GM19397 (cell line): Measurements from ENCODE around the gene CTIF.

ENCODE experiments used
- ATAC-seq: cut with Tn5 transposase; IDR thresholded peaks from one replicate; pipeline ENCODE4 v1.9.1; 2021; ENCODE audit warnings: mild to moderate bottlenecking, moderate library complexity; ENCODE audit not compliant: unreplicated experiment

Gene CTIF

GRCh38 chr18:48839819-48840490, 301.1 kb downstream of the CTIF start:
- ATAC-seq, result no peak

GRCh38 chr18:48840491-48840877, 301.7 kb downstream of the CTIF start:
- ATAC-seq, result no peak

DNA sequence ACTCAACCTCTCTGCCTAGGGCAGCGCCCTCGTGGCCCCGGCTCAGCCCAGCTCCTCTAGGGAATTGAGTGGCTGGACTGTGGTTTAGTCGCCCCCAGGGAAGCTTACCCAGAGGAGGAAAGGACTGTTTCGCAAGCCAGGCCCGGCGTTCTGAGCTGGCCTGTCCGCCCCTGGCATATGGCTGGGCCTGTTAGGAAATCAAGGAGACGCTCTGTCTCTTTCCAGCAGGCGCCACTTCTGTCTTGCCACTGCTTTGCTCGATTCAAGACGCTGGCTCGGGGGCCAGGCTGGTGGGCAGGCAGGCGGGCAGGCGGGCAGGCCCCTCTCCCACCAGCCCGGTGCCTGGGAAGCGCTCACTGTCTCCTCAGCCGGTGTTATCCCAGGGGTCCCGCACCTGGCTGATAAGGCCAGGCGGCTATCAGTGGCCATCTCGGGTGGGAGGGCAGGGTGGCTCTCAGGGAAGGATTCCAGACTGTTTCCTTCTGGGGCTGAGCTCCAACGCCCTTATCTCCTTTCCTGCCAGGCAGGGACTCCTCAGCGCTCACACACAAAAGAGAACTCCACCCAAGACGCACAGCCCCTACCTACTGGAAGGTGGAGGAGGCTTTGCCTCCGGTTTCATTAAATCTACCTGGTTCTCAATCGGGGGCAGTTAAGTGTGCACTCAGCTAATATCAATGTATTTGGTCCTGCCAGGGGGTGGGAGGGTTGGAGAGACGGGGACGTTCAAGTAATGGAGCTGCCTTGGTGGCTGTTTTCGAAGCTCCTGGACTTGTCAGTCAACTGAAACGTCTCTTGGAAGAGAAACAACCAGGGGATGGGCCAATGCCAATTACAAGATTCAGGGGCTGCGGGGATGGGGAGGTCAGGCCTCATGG, 302.8 kb downstream of the CTIF start:
- no peak for ATAC-seq

DNA sequence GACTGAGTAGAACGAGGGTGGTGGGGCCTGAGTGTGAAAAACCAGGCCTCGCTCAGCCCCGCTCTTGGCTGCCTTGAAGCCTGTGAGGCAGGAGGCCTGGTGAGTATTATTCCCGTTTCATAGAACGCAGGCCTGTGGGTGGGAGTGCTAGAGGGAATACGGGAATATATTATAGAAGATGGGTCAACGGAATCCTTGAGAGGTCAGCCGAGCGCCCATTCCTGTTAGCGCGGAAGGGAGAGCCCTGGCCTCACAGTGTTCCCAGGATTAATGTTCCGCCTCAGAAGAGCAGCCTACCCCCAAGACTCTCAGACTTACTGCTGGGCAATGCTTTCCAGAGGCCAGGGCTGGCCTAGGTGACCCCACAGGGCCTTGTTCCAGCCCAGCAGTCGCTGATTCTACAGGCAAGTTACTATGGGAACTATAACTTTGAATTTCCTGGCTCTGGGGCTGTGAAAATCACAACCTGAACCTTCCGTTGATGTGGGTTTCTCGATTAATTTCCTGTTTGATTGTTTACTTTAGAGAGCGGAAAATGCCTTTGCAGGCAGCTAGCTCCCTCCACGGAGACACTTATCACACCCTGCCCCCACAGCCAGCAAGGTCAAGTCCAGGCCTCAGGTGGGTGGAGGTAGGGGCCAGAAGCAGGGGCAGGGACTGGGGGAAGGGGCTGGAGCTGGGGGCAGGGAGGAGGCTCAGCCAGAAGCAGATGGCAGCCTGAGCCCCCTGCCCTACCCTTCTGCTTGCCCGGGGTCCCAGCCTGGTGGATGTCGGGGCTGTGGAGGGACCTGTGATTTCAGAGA, 303.6 kb downstream of the CTIF start:
- no peak for ATAC-seq

GRCh38 chr18:48843162-48843561, 304.3 kb downstream of the CTIF start:
- ATAC-seq, result no peak

GRCh38 chr18:48843596-48843995, 304.8 kb downstream of the CTIF start:
- ATAC-seq, result no peak

- no peak for ATAC-seq
Measured at GRCh38 chr18:48844271-48844670, 305.4 kb downstream of the CTIF start.

DNA sequence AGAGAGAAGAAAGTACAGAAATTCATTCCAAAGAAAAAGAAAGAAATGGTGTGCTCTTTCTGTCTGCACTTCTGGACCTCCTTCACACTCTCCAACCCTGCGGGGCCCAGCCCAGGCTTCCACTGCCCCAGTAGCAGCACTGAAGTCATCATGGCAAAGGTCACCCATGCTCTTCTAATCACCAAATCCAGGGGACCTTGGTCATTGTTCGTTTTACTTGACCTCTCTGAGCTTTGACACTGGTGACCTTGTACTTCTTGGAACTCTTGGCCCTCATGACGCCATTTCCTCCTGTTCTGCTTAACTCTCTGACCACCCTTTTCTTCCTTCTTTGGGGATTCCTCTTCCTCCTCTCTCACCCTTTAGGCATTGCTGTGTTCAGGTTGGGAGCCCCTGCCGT, 306.3 kb downstream of the CTIF start:
- ATAC-seq, result no peak

DNA sequence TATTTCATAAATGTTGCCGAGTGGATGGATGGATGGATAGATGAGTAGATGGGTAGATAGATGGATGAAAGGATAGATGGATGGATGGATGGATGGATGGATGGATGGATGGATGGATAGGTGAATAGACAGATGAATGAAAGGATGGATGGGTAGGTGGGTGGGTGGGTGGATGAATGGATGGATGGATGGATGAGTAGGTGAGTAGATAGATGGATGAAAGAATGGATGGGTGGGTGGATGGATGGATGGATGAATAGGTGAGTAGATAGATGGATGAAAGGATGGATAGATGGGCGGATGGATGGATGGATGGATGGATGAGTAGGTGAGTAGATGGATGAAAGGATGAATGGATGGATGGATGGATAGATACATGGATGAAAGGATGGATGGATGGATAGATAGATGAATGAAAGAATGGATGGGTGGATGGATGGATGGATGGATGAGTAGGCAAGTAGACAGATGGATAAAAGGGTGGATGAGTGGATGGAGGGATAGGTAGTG, 307.6 kb downstream of the CTIF start:
- ATAC-seq, result no peak

- ATAC-seq, result no peak
Measured at GRCh38 chr18:48847807-48848486, 309.1 kb downstream of the CTIF start.

GRCh38 chr18:48848641-48849143, 309.9 kb downstream of the CTIF start:
- ATAC-seq, result no peak

DNA sequence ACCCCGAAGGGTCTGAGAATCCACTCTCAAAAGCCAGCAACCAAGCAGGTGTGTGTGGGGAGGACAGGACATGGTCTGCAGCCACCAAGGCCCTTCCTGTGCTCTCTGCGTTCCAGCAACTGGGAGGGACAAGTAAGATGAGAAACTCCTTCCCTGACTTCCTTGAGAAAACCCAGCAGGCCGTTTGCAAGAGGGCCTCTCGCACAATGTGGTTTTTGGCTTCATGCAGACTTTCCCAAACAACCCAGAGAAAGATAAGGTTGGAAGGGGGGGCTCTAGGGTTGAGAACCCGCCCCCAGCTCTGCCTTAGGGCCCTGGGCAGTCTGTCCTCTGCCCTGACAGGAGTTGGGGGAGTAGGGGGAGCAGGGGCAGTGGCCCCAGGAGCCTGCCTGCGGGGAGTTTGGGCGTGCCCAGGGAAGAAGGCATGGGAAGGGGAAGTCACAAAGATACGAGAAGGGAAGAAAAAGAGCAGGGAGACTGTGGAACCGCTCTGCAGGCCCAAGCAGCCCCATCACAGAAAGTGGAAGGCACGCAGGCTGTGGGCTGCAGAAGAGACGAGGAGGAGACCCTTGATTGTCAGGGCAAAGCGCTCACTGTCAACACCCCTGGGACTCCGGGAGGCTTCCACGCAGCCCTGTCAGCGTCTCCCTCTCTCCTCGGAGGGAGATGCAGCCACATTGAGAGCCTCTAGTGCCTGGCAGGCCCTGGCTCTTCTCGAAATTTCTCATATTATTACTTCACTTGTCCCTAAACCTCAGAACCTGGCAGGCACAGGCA, 312.2 kb downstream of the CTIF start:
- no peak for ATAC-seq

GRCh38 chr18:48851599-48851960, 312.7 kb downstream of the CTIF start:
- ATAC-seq, result no peak

GRCh38 chr18:48852292-48852691, 313.5 kb downstream of the CTIF start:
- no peak for ATAC-seq

- no peak for ATAC-seq
Measured at GRCh38 chr18:48852794-48853193, 314.0 kb downstream of the CTIF start.

- ATAC-seq, result no peak
Measured at GRCh38 chr18:48853588-48853987, 314.8 kb downstream of the CTIF start.

GRCh38 chr18:48854780-48855179, 315.9 kb downstream of the CTIF start:
- ATAC-seq, result no peak

DNA sequence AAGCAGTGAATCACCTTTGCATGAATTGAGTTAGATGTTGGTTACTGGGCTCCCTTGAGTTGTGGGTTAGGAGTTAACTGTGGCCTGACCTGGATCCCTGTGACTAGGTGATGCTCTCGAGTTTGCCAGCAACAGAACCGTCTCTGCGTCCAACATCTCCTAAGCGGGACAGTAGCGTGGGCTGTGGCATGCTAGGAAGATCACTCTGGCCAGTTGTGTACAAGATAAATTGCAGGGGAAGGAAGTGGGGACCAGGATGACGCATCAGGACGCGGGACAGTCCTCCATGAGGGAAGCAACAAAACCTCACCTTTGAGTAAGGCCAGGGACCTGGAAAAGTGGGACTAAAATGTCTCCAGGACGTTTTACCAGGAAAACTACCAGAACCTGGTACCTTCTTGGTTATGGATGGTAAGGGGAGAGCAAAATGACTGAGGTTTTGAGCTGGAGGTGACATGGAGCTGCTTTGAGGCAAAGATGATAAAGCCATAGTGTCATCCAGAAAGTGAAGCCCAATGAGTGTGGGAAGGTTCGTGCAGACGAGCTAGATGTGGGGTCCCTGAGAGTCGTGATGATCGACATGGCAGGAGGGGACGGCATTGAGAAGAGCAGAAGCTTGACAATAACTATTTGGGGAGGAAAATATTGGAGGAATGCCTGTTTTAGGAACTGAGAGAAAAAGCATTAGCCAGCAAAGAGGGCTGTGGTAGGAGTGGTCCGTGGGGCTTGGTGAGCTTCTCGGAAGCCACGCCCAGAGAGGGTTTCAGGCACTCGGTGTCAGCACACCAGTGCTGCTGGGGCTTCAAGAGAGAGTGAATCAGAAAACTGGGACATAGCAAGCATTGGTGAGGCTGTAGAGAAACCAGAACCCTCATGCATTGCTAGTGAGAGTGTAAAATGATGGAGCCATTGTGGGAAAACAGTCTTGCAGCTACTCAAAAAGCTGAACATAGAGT, 316.9 kb downstream of the CTIF start:
- no peak for ATAC-seq
